DND-41 (cell line): ENCODE data around the gene INHBC.

Experiments used
- CTCF ChIP-seq: IDR thresholded peaks from 2 replicates; pipeline ENCODE4 v1.5.1; 2012; ENCODE audit warnings: borderline replicate concordance, low read length, moderate library complexity, mild to moderate bottlenecking; ENCODE audit not compliant: poor library complexity, severe bottlenecking; ENCODE audit errors: extremely low read depth
- EZH2 ChIP-seq: IDR thresholded peaks from 3 replicates; pipeline ENCODE4 v1.6.1; 2012; ENCODE audit warnings: borderline replicate concordance, low read depth, mild to moderate bottlenecking, moderate library complexity, low read length, inconsistent platforms; ENCODE audit not compliant: severe bottlenecking

DNA sequence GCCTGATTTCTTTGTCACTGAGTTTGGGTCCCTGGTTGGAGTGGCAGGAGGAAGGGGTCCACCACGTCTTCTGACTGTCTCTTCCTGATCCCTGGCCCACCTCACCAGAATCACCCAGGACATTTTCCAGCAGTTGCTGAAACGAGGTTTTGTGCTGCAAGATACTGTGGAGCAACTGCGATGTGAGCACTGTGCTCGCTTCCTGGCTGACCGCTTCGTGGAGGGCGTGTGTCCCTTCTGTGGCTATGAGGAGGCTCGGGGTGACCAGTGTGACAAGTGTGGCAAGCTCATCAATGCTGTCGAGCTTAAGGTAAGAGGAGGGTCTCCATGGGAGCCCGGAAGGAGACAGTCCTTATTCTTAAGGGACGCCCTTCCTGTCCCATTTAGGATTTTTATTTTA, 65.6 kb downstream of the INHBC start:
- TF ChIP-seq EZH2 (no peak), CTCF (no peak)
